D721Med (cell line): ENCODE data around the gene SLC26A9.

Source experiments
- DNase-seq: peaks from one replicate; pipeline ENCODE4 v3.0.0; 2011; ENCODE audit warnings: low spot score; ENCODE audit not compliant: insufficient read length
- FAIRE-seq: peaks from 2 replicates; lab custom pipeline; 2011; peaks lifted over from hg19 to GRCh38; lab: Jason Lieb, UNC
- CTCF ChIP-seq: IDR thresholded peaks from 2 replicates; pipeline ENCODE4 v1.5.1; 2012; ENCODE audit warnings: mild to moderate bottlenecking, control low read depth; ENCODE audit not compliant: insufficient read depth; ENCODE audit errors: missing control alignments

The SLC26A9 gene

GRCh38 chr1:205978676-205979075, 35.4 kb upstream of the SLC26A9 start:
- FAIRE-seq = no peak
- TF ChIP-seq CTCF = no peak
- DNase-seq = no peak

- DNase-seq (peak; percentile 42), FAIRE-seq (no peak)
- peak; percentile 99 for TF ChIP-seq CTCF
These were observed 34.3 kb upstream of the SLC26A9 start for GRCh38 chr1:205977402-205978014.

GRCh38 chr1:205976708-205977401, 33.6 kb upstream of the SLC26A9 start:
- no peak for FAIRE-seq
- no peak for TF ChIP-seq CTCF
- no peak for DNase-seq

GRCh38 chr1:205976036-205976435, 32.8 kb upstream of the SLC26A9 start:
- DNase-seq = no peak
- no peak for FAIRE-seq
- TF ChIP-seq CTCF = no peak

- FAIRE-seq (no peak), DNase-seq (no peak)
- no peak for TF ChIP-seq CTCF
These were observed 32.2 kb upstream of the SLC26A9 start for GRCh38 chr1:205975387-205975998.

GRCh38 chr1:205974712-205975111, 31.5 kb upstream of the SLC26A9 start:
- no peak for TF ChIP-seq CTCF
- no peak for DNase-seq
- no peak for FAIRE-seq
